B cell (primary cell): Measurements from ENCODE around the gene STAT5A.
"Not testable (repeated sequence)": the region's sequence is repeated elsewhere in the genome, so short reads cannot be mapped to it uniquely, and the experiment has no call there.

Experiments used
- CTCF ChIP-seq: fragments of 200-600 bp; IDR thresholded peaks from one replicate; pipeline ENCODE4 v1.8.0; 2022; ENCODE audit warnings: antibody characterized with exemption, mild to moderate bottlenecking
- EZH2 ChIP-seq: IDR thresholded peaks from 2 replicates; pipeline ENCODE4 v1.6.1; 2012; ENCODE audit warnings: borderline replicate concordance, low read depth, mild to moderate bottlenecking, moderate library complexity, low read length; ENCODE audit not compliant: insufficient read depth, poor library complexity, severe bottlenecking

GRCh38 chr17:42297775-42298174 is 9.5 kb downstream of the STAT5A start:
- not testable (repeated sequence) for TF ChIP-seq CTCF, EZH2
